Naive thymus-derived CD4-positive, alpha-beta T cell (primary cell): ENCODE results near the gene BHLHE23. TPM values are rescaled to one million over a fixed set of nuclear protein-coding genes. Genes with fewer than 3 reads are reported as not detected.

ENCODE experiments used
- ATAC-seq: fragments of 150-1000 bp; cut with Tn5 transposase; 2 replicates; pipeline ENCODE4 v1.10.0; 2021; ENCODE audit warnings: mild to moderate bottlenecking, moderate library complexity
- CTCF ChIA-PET: fragments of 350-600 bp; sonication (Branson Sonifier 250); formaldehyde crosslinking; loops from one replicate; lab custom pipeline; 2021; ENCODE audit warnings: antibody characterized with exemption; lab: Charles Lee
- POLR2A ChIA-PET: fragments of 350-600 bp; sonication (Branson Sonifier 250); formaldehyde crosslinking; loops from one replicate; lab custom pipeline; 2021; ENCODE audit warnings: antibody characterized with exemption, inconsistent platforms; lab: Charles Lee
- DNase-seq, 9 donors: peaks; one replicate each; pipeline versions ENCODE4 v3.0.0 to v3.0.0-alpha.2; 2020 to 2022; ENCODE audit warnings: mixed read lengths in 1 of 9
- H3K27ac ChIP-seq: one replicate; pipeline ENCODE4 v1.7.0; 2013; ENCODE audit warnings: mild to moderate bottlenecking, low read depth, low read length, moderate library complexity
- H3K27me3 ChIP-seq, 2 donors: one replicate each; pipeline ENCODE4 v1.7.0; 2013; ENCODE audit warnings: low read length in 2 of 2, mild to moderate bottlenecking in 2 of 2, moderate library complexity in 2 of 2; ENCODE audit not compliant: control insufficient read depth in 2 of 2, insufficient read depth in 2 of 2
- H3K36me3 ChIP-seq, 3 experiments: 1 replicate in 2 of 3; 2 replicates in 1 of 3; pipeline ENCODE4 v1.7.0; 2013; ENCODE audit warnings: low read length in 3 of 3, mild to moderate bottlenecking in 3 of 3, moderate library complexity in 1 of 3; ENCODE audit not compliant: insufficient read depth in 3 of 3, control insufficient read depth in 2 of 3
- H3K4me1 ChIP-seq, 2 donors: one replicate each; pipeline ENCODE4 v1.7.0; 2013; ENCODE audit warnings: low read length in 2 of 2, mild to moderate bottlenecking in 2 of 2, moderate library complexity in 1 of 2; ENCODE audit not compliant: control insufficient read depth in 2 of 2, insufficient read depth in 2 of 2
- H3K4me3 ChIP-seq: 2 replicates; pipeline ENCODE4 v1.7.0; 2013; ENCODE audit warnings: mild to moderate bottlenecking, low read length
- H3K9me3 ChIP-seq, 3 experiments: 1 replicate in 2 of 3; 2 replicates in 1 of 3; pipeline ENCODE4 v1.7.0; 2013; ENCODE audit warnings: low read length in 3 of 3; ENCODE audit not compliant: control insufficient read depth in 2 of 3
- H3K27ac Mint-ChIP-seq, 9 donors: one replicate each; pipeline ENCODE4 v1.8.0; 2020 to 2022; ENCODE audit warnings: mixed read lengths in 9 of 9, mild to moderate bottlenecking in 8 of 9, moderate library complexity in 5 of 9, inconsistent platforms in 2 of 9
- H3K27me3 Mint-ChIP-seq, 5 donors: one replicate each; pipeline ENCODE4 v1.8.0; 2021 to 2022; ENCODE audit warnings: mixed read lengths in 5 of 5, mild to moderate bottlenecking in 1 of 5
- H3K36me3 Mint-ChIP-seq, 5 donors: one replicate each; pipeline ENCODE4 v1.8.0; 2020 to 2022; ENCODE audit warnings: mixed read lengths in 5 of 5, mild to moderate bottlenecking in 3 of 5, inconsistent platforms in 1 of 5
- H3K4me1 Mint-ChIP-seq, 7 donors: one replicate each; pipeline ENCODE4 v1.8.0; 2020 to 2022; ENCODE audit warnings: mixed read lengths in 7 of 7, mild to moderate bottlenecking in 3 of 7, inconsistent platforms in 1 of 7
- H3K4me3 Mint-ChIP-seq, 10 donors: one replicate each; pipeline ENCODE4 v1.8.0; 2020 to 2022; ENCODE audit warnings: mild to moderate bottlenecking in 10 of 10, mixed read lengths in 10 of 10, moderate library complexity in 6 of 10, inconsistent platforms in 2 of 10
- H3K9me3 Mint-ChIP-seq, 11 donors: one replicate each; pipeline ENCODE4 v1.8.0; 2020 to 2022; ENCODE audit warnings: mixed read lengths in 11 of 11, mild to moderate bottlenecking in 4 of 11, inconsistent platforms in 1 of 11, moderate library complexity in 1 of 11
- intact Hi-C, 2 donors: fragments of 100-400 bp; cut with micrococcal nuclease; formaldehyde crosslinking; loops; one replicate each; pipeline ENCODE4 v1.15.1; 2023
- polyA plus RNA-seq, 2 donors: library from polyadenylated mRNA; unstranded; fragments of 300-500 nt; fragmentation: Illumina TruSeq; gene quantifications; one replicate each; pipeline ENCODE4 v1.2.3, GENCODE V29; 2021
- total RNA-seq, 6 experiments: library from RNA in 5 of 6; stranded (reverse) in 5 of 6; gene quantifications; 1 replicate in 5 of 6; 2 replicates in 1 of 6; pipeline ENCODE4 v1.2.3 and lab custom pipeline; 2021 to 2026

Gene BHLHE23
- total and polyA plus RNA-seq, 7 experiments from 2014 or later, result not detected

GRCh38 chr20:63052571-63053431, 46.0 kb upstream of the BHLHE23 start:
- no peaks in the 10 kb centered on the region for H3K4me1 ChIP-seq

GRCh38 chr20:63051911-63052310, 45.1 kb upstream of the BHLHE23 start:
- ATAC-seq (no peak), DNase-seq (no peak)
- Histone ChIP-seq H3K4me1 (no peaks in the 10 kb centered on the region), H3K4me3 (no peak overlapping the region), H3K36me3 (no peaks in the 10 kb centered on the region), H3K27me3 (no peaks in the 10 kb centered on the region), H3K9me3 (no peaks in the 10 kb centered on the region), H3K27ac (no peak overlapping the region)
- H3K4me1 Mint-ChIP-seq, result peaks cover 0 to 3% (median 0%) of the 10 kb centered on the region in 7 donors
- H3K4me3 Mint-ChIP-seq, result no peak overlapping the region
- ChIA-PET CTCF (no interaction called here), POLR2A (no interaction called here)
- H3K9me3 Mint-ChIP-seq, result peaks cover 0 to 5% (median 0%) of the 10 kb centered on the region in 11 donors
- intact Hi-C loops, result no loop called here
- peaks cover 0 to 12% (median 5%) of the 10 kb centered on the region in 5 donors for H3K27me3 Mint-ChIP-seq
- no peaks in the 10 kb centered on the region for H3K36me3 Mint-ChIP-seq
- H3K27ac Mint-ChIP-seq, result no peak overlapping the region

More at GRCh38 chr20:63052571-63053431, 46.0 kb upstream of the BHLHE23 start:
- no peaks in the 10 kb centered on the region for H3K36me3 Mint-ChIP-seq
- peaks cover 0 to 12% (median 5%) of the 10 kb centered on the region in 5 donors for H3K27me3 Mint-ChIP-seq
- H3K27ac Mint-ChIP-seq, result no peak overlapping the region
- H3K9me3 Mint-ChIP-seq, result peaks cover 0 to 2% (median 0%) of the 10 kb centered on the region in 11 donors
- no peaks in the 10 kb centered on the region for H3K27me3 ChIP-seq
- no peak for ATAC-seq
- ChIA-PET POLR2A (no interaction called here), CTCF (no interaction called here)
- no peak for DNase-seq
- no peaks in the 10 kb centered on the region for H3K36me3 ChIP-seq
- H3K27ac ChIP-seq, result no peak overlapping the region
- peaks cover 0 to 3% (median 0%) of the 10 kb centered on the region in 7 donors for H3K4me1 Mint-ChIP-seq
- H3K4me3 Mint-ChIP-seq, result no peak overlapping the region
- intact Hi-C loops, result no loop called here
- no peak overlapping the region for H3K4me3 ChIP-seq
- no peaks in the 10 kb centered on the region for H3K9me3 ChIP-seq

GRCh38 chr20:63051186-63051860, 44.6 kb upstream of the BHLHE23 start:
- intact Hi-C loops, result no loop called here
- no peaks in the 10 kb centered on the region for H3K36me3 Mint-ChIP-seq
- ATAC-seq, result no peak

GRCh38 chr20:63050406-63050805, 43.6 kb upstream of the BHLHE23 start:
- H3K4me1 Mint-ChIP-seq, result no peaks in the 10 kb centered on the region
- H3K27me3 Mint-ChIP-seq, result peaks cover 0 to 18% (median 9%) of the 10 kb centered on the region in 5 donors
- H3K27me3 ChIP-seq, result no peaks in the 10 kb centered on the region
- peaks cover 0 to 5% (median 0%) of the 10 kb centered on the region in 11 donors for H3K9me3 Mint-ChIP-seq
- H3K4me3 ChIP-seq, result no peak overlapping the region
- H3K4me1 ChIP-seq, result no peaks in the 10 kb centered on the region
- ChIA-PET POLR2A (no interaction called here), CTCF (no interaction called here)
- H3K27ac ChIP-seq, result no peak overlapping the region
- H3K36me3 Mint-ChIP-seq, result no peaks in the 10 kb centered on the region
- no peak overlapping the region for H3K4me3 Mint-ChIP-seq
- DNase-seq (no peak), ATAC-seq (no peak)
- H3K36me3 ChIP-seq, result no peaks in the 10 kb centered on the region
- intact Hi-C loops, result no loop called here
- no peak overlapping the region for H3K27ac Mint-ChIP-seq
- H3K9me3 ChIP-seq, result no peaks in the 10 kb centered on the region

More at GRCh38 chr20:63051186-63051860, 44.6 kb upstream of the BHLHE23 start:
- POLR2A ChIA-PET, result no interaction called here
- no peaks in the 10 kb centered on the region for H3K36me3 ChIP-seq
- no peaks in the 10 kb centered on the region for H3K4me1 ChIP-seq
- no peak overlapping the region for H3K4me3 Mint-ChIP-seq
- H3K27me3 Mint-ChIP-seq, result peaks cover 0 to 14% (median 6%) of the 10 kb centered on the region in 5 donors
- H3K27ac Mint-ChIP-seq, result no peak overlapping the region
- peaks cover 0 to 1% (median 0%) of the 10 kb centered on the region in 7 donors for H3K4me1 Mint-ChIP-seq
- peaks cover 0 to 5% (median 0%) of the 10 kb centered on the region in 11 donors for H3K9me3 Mint-ChIP-seq
- CTCF ChIA-PET, result no interaction called here
- H3K9me3 ChIP-seq, result no peaks in the 10 kb centered on the region
- DNase-seq, result no peak
- no peak overlapping the region for H3K4me3 ChIP-seq
- H3K27me3 ChIP-seq, result no peaks in the 10 kb centered on the region
- no peak overlapping the region for H3K27ac ChIP-seq

- DNase-seq (no peak), ATAC-seq (no peak)
- no peaks in the 10 kb centered on the region for H3K36me3 ChIP-seq
- no peaks in the 10 kb centered on the region for H3K27me3 ChIP-seq
- H3K4me1 ChIP-seq, result no peaks in the 10 kb centered on the region
- Mint-ChIP-seq H3K36me3 (no peaks in the 10 kb centered on the region), H3K27ac (no peak overlapping the region), H3K4me1 (no peaks in the 10 kb centered on the region), H3K27me3 (peaks cover 0 to 18% (median 9%) of the 10 kb centered on the region in 5 donors), H3K9me3 (peaks cover 0 to 5% (median 0%) of the 10 kb centered on the region in 11 donors), H3K4me3 (no peak overlapping the region)
- H3K27ac ChIP-seq, result no peak overlapping the region
- no peak overlapping the region for H3K4me3 ChIP-seq
- CTCF ChIA-PET, result no interaction called here
- no peaks in the 10 kb centered on the region for H3K9me3 ChIP-seq
- intact Hi-C loops, result no loop called here
- POLR2A ChIA-PET, result no interaction called here
Observed at GRCh38 chr20:63049561-63050221, 42.9 kb upstream of the BHLHE23 start.

- ChIA-PET POLR2A (no interaction called here), CTCF (no interaction called here)
- DNase-seq (no peak), ATAC-seq (no peak)
- H3K9me3 ChIP-seq, result no peaks in the 10 kb centered on the region
- Mint-ChIP-seq H3K9me3 (peaks cover 0 to 5% (median 0%) of the 10 kb centered on the region in 11 donors), H3K4me3 (no peak overlapping the region), H3K27me3 (peaks cover 0 to 18% (median 9%) of the 10 kb centered on the region in 5 donors), H3K4me1 (no peaks in the 10 kb centered on the region), H3K27ac (no peak overlapping the region), H3K36me3 (no peaks in the 10 kb centered on the region)
- intact Hi-C loops, result no loop called here
- no peaks in the 10 kb centered on the region for H3K36me3 ChIP-seq
- H3K27me3 ChIP-seq, result no peaks in the 10 kb centered on the region
- no peak overlapping the region for H3K27ac ChIP-seq
- no peak overlapping the region for H3K4me3 ChIP-seq
- no peaks in the 10 kb centered on the region for H3K4me1 ChIP-seq
Observed at GRCh38 chr20:63049191-63049518, 42.4 kb upstream of the BHLHE23 start.
